IMR-90 (cell line): ENCODE measurements around the gene PERM1. TPM values are rescaled to one million over a fixed set of nuclear protein-coding genes. Genes with fewer than 3 reads are reported as not detected.
"Not testable (repeated sequence)": the region's sequence is repeated elsewhere in the genome, so short reads cannot be mapped to it uniquely, and the experiment has no call there.

Experiments used
- ATAC-seq: fragments of 200-7000 bp; cut with Tn5 transposase; 2 replicates; pipeline ENCODE4 v1.9.1; 2020; ENCODE audit warnings: low read depth, mild to moderate bottlenecking, moderate library complexity
- BruUV-seq: library from RNA; stranded (reverse); fragments of 400-500 nt; replicated peaks from 2 replicates; lab custom pipeline; 2021; lab: Mats Ljungman, UMichigan
- CTCF ChIA-PET: fragments of 300-600 bp; formaldehyde crosslinking; extraction: SDS; loops from one replicate; lab custom pipeline; 2021; ENCODE audit warnings: antibody characterized with exemption; lab: Yijun Ruan, JAX
- POLR2A ChIA-PET: fragments of 300-600 bp; sonication (Branson Sonifier 250); formaldehyde crosslinking; loops from one replicate; lab custom pipeline; 2022; ENCODE audit warnings: antibody characterized with exemption; ENCODE audit not compliant: unreplicated experiment; lab: Charles Lee
- DNase-seq: peaks from one replicate; pipeline ENCODE4 v3.0.0; 2013
- H2AFZ ChIP-seq: replicated peaks from 2 replicates; pipeline ENCODE3; 2013; ENCODE audit warnings: low read length, mild to moderate bottlenecking; ENCODE audit not compliant: poor library complexity
- H2AK5ac ChIP-seq: 2 replicates; pipeline ENCODE4 v1.6.1; 2013; ENCODE audit warnings: low read depth, low read length, inconsistent platforms
- H2AK9ac ChIP-seq: replicated peaks from 2 replicates; pipeline ENCODE3; 2013; ENCODE audit warnings: mild to moderate bottlenecking, low read depth, low read length, moderate library complexity; ENCODE audit not compliant: poor library complexity
- H2BK120ac ChIP-seq: 2 replicates; pipeline ENCODE4 v1.6.1; 2013; ENCODE audit warnings: low read depth, low read length, inconsistent platforms
- H2BK15ac ChIP-seq: 3 replicates; pipeline ENCODE4 v1.6.1; 2013; ENCODE audit warnings: low read depth, low read length, inconsistent platforms
- H2BK20ac ChIP-seq: 2 replicates; pipeline ENCODE4 v1.6.1; 2013; ENCODE audit warnings: low read depth, mild to moderate bottlenecking, inconsistent platforms, low read length, moderate library complexity
- H2BK5ac ChIP-seq: 2 replicates; pipeline ENCODE4 v1.6.1; 2013; ENCODE audit warnings: mild to moderate bottlenecking, low read depth, low read length, inconsistent platforms; ENCODE audit not compliant: poor library complexity, severe bottlenecking
- H3K14ac ChIP-seq: replicated peaks from 2 replicates; pipeline ENCODE4 v1.6.1; 2013; ENCODE audit warnings: low read depth, low read length, inconsistent platforms
- H3K18ac ChIP-seq: 2 replicates; pipeline ENCODE4 v1.6.1; 2013; ENCODE audit warnings: low read depth, low read length, control low read depth
- H3K23ac ChIP-seq: 2 replicates; pipeline ENCODE4 v1.6.1; 2013; ENCODE audit warnings: low read depth, low read length, inconsistent platforms
- H3K27ac ChIP-seq: 2 replicates; pipeline ENCODE4 v1.5.1; 2013; ENCODE audit warnings: mild to moderate bottlenecking, control low read depth, low read length; ENCODE audit not compliant: insufficient read depth
- H3K27me3 ChIP-seq: 2 replicates; pipeline ENCODE4 v1.6.1; 2013; ENCODE audit warnings: low read length; ENCODE audit not compliant: control insufficient read depth, insufficient read depth
- H3K36me3 ChIP-seq: 2 replicates; pipeline ENCODE4 v1.6.1; 2013; ENCODE audit warnings: low read length, mixed read lengths; ENCODE audit not compliant: control insufficient read depth, insufficient read depth
- H3K4ac ChIP-seq: 2 replicates; pipeline ENCODE4 v1.6.1; 2013; ENCODE audit warnings: low read depth, low read length, inconsistent platforms
- H3K4me1 ChIP-seq: 2 replicates; pipeline ENCODE4 v1.6.1; 2013; ENCODE audit warnings: low read length, mixed read lengths; ENCODE audit not compliant: control insufficient read depth, insufficient read depth
- H3K4me2 ChIP-seq: 2 replicates; pipeline ENCODE4 v1.6.1; 2013; ENCODE audit warnings: low read depth, mild to moderate bottlenecking, control low read depth, low read length, moderate library complexity
- H3K4me3 ChIP-seq: 2 replicates; pipeline ENCODE4 v1.5.1; 2013; ENCODE audit warnings: low read depth, mild to moderate bottlenecking, control low read depth, low read length, moderate library complexity; ENCODE audit not compliant: insufficient read depth
- H3K56ac ChIP-seq: 2 replicates; pipeline ENCODE4 v1.6.1; 2013; ENCODE audit warnings: low read length, inconsistent platforms; ENCODE audit not compliant: insufficient read depth; ENCODE audit errors: extremely low read depth
- H3K79me1 ChIP-seq, 2 experiments: 2 replicates each; pipeline ENCODE4 v1.6.1; 2013; ENCODE audit warnings: low read length in 2 of 2, inconsistent platforms in 1 of 2, low read depth in 1 of 2
- H3K9ac ChIP-seq: 2 replicates; pipeline ENCODE4 v1.6.1; 2013; ENCODE audit warnings: low read depth, low read length, control low read depth
- H3K9me1 ChIP-seq: 2 replicates; pipeline ENCODE4 v1.6.1; 2013; ENCODE audit warnings: low read length, inconsistent platforms; ENCODE audit not compliant: insufficient read depth
- H3K9me3 ChIP-seq: 2 replicates; pipeline ENCODE4 v1.6.1; 2013; ENCODE audit warnings: low read length; ENCODE audit not compliant: control insufficient read depth, insufficient read depth
- H4K20me1 ChIP-seq: 2 replicates; pipeline ENCODE4 v1.6.1; 2013; ENCODE audit warnings: low read length, inconsistent platforms; ENCODE audit not compliant: insufficient read depth
- H4K5ac ChIP-seq: 2 replicates; pipeline ENCODE4 v1.6.1; 2013; ENCODE audit warnings: mild to moderate bottlenecking, low read depth, low read length, control low read depth
- H4K8ac ChIP-seq, 2 experiments: 2 replicates each; pipeline ENCODE4 v1.6.1; 2013; ENCODE audit warnings: low read depth in 2 of 2, low read length in 2 of 2, control low read depth in 1 of 2, inconsistent platforms in 1 of 2
- H4K91ac ChIP-seq: 2 replicates; pipeline ENCODE4 v1.6.1; 2013; ENCODE audit warnings: low read depth, low read length, inconsistent platforms; ENCODE audit not compliant: insufficient read depth
- WGBS, 2 experiments: methylation state at CpG; one replicate each; pipeline versions ENCODE4 v1.1.5 to v1.1.7; 2013; ENCODE audit warnings: missing lambda C conversion rate in 2 of 2; ENCODE audit not compliant: insufficient read length in 1 of 2; ENCODE audit errors: extremely low coverage in 2 of 2; 5-methylcytosine and 5-hydroxymethylcytosine counted together
- dilution Hi-C: fragments of 300-500 bp; cut with HindIII; formaldehyde crosslinking; loops from one replicate; pipeline ENCODE4 v1.14.3; 2018; ENCODE audit warnings: low sequenced_read_pairs; ENCODE audit not compliant: unreplicated experiment
- in situ Hi-C: fragments of 300-500 bp; cut with MboI; formaldehyde crosslinking; loops from 3 replicates; pipeline ENCODE4 v1.14.3; 2019; ENCODE audit warnings: low sequenced_read_pairs, inconsistent platforms, mixed read lengths
- intact Hi-C: fragments of 100-400 bp; cut with micrococcal nuclease; formaldehyde crosslinking; loops from 2 replicates; pipeline ENCODE4 v1.10.0; 2022
- polyA plus RNA-seq, 3 experiments: library from polyadenylated mRNA; depleted of rRNA; stranded (reverse); fragments of >200 nt; gene quantifications; 2 replicates each; pipeline ENCODE4 v1.2.3, GENCODE V29; 2012; ENCODE audit warnings: low replicate concordance in 1 of 3
- total RNA-seq: library from RNA; depleted of rRNA; stranded (reverse); fragments of >200 nt; gene quantifications from 2 replicates; pipeline ENCODE4 v1.2.3, GENCODE V29; 2012

Gene PERM1
- total and polyA plus RNA-seq, 2 of the 4 experiments (the other 2 are of a cell fraction) = not detected

DNA sequence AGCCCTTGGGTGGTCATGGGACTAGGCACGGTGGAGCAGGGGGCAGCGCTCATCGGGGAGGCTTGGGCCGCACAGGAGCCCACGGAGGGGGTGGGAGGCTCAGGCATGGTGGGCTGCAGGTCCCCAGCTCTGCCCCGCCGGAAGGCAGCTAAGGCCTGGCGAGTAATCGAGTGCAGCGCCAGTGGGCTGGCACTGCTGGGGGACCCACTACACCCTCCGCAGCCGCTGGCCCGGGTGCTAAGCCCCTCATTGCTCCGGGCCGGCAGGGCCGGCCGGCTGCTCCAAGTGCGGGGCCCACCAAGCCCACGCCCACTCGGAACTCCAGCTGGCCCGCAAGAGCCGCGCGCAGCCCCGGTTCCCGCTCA lies 36.4 kb upstream of the PERM1 start:
- H3K14ac ChIP-seq, ATAC-seq, H3K9ac ChIP-seq, H3K27ac ChIP-seq, H2BK120ac ChIP-seq, H2AFZ ChIP-seq, DNase-seq, H3K23ac ChIP-seq, H3K27me3 ChIP-seq, H4K5ac ChIP-seq, H4K8ac ChIP-seq, H2BK15ac ChIP-seq, H3K56ac ChIP-seq, POLR2A ChIA-PET, H3K9me3 ChIP-seq, BruUV-seq, dilution Hi-C loops, H3K4me3 ChIP-seq, H3K4me2 ChIP-seq, H2BK20ac ChIP-seq, H2AK9ac ChIP-seq, H3K4ac ChIP-seq, H2BK5ac ChIP-seq, H3K9me1 ChIP-seq, H2AK5ac ChIP-seq, H4K91ac ChIP-seq, intact Hi-C loops, H3K18ac ChIP-seq, in situ Hi-C loops: not testable (repeated sequence)
- 92% methylated on average over 5 of the region's 26 CpGs; no CpG with 5 or more reads in 1 of the 2 experiments for WGBS, 2 experiments
- CTCF ChIA-PET = interaction anchor here (1.4 kb wide), 1 partner anchor 16 kb away, joined by 4 read pairs; no protein-coding TSS in a partner anchor
- Histone ChIP-seq H4K20me1 (peaks cover 14% of the 10 kb centered on the region), H3K4me1 (peaks cover 16% of the 10 kb centered on the region), H3K36me3 (peaks cover 11% of the 10 kb centered on the region), H3K79me1 (peaks cover 9 to 35% of the 10 kb centered on the region in 2 experiments; a peak in 3 of 4 replicates)

DNA sequence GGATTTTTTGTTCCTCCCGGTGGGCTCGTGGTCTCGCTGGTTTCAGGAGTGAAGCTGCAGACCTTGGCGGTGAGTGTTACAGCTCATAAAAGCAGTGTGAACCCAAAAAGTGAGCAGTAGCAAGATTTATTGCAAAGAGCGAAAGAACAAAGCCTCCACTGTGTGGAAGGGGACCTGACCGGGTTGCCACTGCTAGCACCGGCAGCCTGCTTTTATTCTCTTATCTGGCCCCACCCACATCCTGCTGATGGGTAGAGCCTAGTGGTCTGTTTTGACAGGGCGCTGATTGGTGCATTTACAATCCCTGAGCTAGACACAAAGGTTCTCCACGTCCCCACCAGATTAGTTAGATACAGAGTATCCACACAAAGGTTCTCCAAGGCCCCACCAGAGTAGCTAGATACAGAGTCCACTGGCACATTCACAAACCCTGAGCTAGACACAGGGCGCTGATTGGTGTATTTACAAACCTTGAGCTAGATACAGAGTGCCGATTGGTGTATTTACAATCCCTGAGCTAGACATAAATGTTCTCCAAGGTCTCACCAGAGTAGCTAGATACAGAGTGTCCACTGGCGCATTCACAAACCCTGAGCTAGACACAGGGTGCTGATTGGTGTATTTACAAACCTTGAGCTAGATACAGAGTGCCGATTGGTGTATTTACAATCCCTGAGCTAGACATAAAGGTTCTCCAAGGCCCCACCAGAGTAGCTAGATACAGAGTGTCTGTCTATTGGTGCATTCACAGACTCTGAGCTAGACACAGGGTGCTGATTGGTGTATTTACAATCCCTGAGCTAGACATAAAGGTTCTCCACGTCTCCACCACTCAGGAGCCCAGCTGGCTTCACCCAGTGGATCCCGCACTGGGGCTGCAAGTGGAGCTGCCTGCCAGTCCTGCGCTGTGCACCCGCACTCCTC lies 35.8 kb upstream of the PERM1 start:
- Histone ChIP-seq H3K79me1 (peaks cover 9 to 29% of the 10 kb centered on the region in 2 experiments; a peak in 3 of 4 replicates), H3K4me1 (peaks cover 16% of the 10 kb centered on the region)
- H3K14ac ChIP-seq, H2AK9ac ChIP-seq, H3K4me3 ChIP-seq, H3K36me3 ChIP-seq, intact Hi-C loops, H2BK5ac ChIP-seq, CTCF ChIA-PET, DNase-seq, H2BK15ac ChIP-seq, H2BK120ac ChIP-seq, H3K9me3 ChIP-seq, H3K56ac ChIP-seq, H2AK5ac ChIP-seq, H3K18ac ChIP-seq, H3K9me1 ChIP-seq, H2BK20ac ChIP-seq, H2AFZ ChIP-seq, H4K8ac ChIP-seq, H3K23ac ChIP-seq, H4K20me1 ChIP-seq, POLR2A ChIA-PET, H4K5ac ChIP-seq, dilution Hi-C loops, ATAC-seq, H3K27me3 ChIP-seq, H3K4me2 ChIP-seq, H3K9ac ChIP-seq, BruUV-seq, H3K27ac ChIP-seq, H3K4ac ChIP-seq, H4K91ac ChIP-seq, in situ Hi-C loops: not testable (repeated sequence)
- 84% methylated on average over 8 of the region's 17 CpGs; no CpG with 5 or more reads in 1 of the 2 experiments for WGBS, 2 experiments
